Neural progenitor cell (in vitro differentiated cells): ENCODE data around the gene GABRG3. TPM values are rescaled to one million over a fixed set of nuclear protein-coding genes. Genes with fewer than 3 reads are reported as not detected.

Experiments
- DNase-seq: peaks from one replicate; pipeline ENCODE4 v3.0.0-alpha.2; 2016; ENCODE audit warnings: low spot score
- H2AFZ ChIP-seq: fragments of 200-600 bp; sonication (generic); replicated peaks from 2 replicates; pipeline ENCODE4 v1.6.1; 2016; ENCODE audit warnings: antibody characterized with exemption
- H3F3A ChIP-seq: fragments of 200-600 bp; sonication (generic); 2 replicates; pipeline ENCODE4 v1.6.1; 2016; ENCODE audit warnings: antibody characterized with exemption, low read depth
- H3K27ac ChIP-seq: fragments of 200-600 bp; sonication (generic); 2 replicates; pipeline ENCODE4 v1.5.1; 2016; ENCODE audit warnings: mild to moderate bottlenecking
- H3K27me3 ChIP-seq: fragments of 200-600 bp; sonication (generic); 2 replicates; pipeline ENCODE4 v1.6.1; 2016; ENCODE audit warnings: mild to moderate bottlenecking, moderate library complexity
- H3K36me3 ChIP-seq: fragments of 200-600 bp; sonication (generic); 2 replicates; pipeline ENCODE4 v1.5.1; 2016
- H3K4me1 ChIP-seq: fragments of 200-600 bp; sonication (generic); 2 replicates; pipeline ENCODE4 v1.6.1; 2016; ENCODE audit warnings: mixed run types
- H3K4me2 ChIP-seq: fragments of 200-600 bp; sonication (generic); 2 replicates; pipeline ENCODE4 v1.6.1; 2016
- H3K4me3 ChIP-seq: fragments of 200-600 bp; sonication (generic); 2 replicates; pipeline ENCODE4 v1.5.1; 2016
- H3K79me2 ChIP-seq: fragments of 200-600 bp; sonication (generic); 2 replicates; pipeline ENCODE4 v1.6.1; 2016; ENCODE audit warnings: low read depth
- H3K9ac ChIP-seq: fragments of 200-600 bp; sonication (generic); 2 replicates; pipeline ENCODE4 v1.6.1; 2016
- H3K9me3 ChIP-seq: fragments of 200-600 bp; sonication (generic); 2 replicates; pipeline ENCODE4 v1.5.1; 2016; ENCODE audit warnings: low read depth
- H4K20me1 ChIP-seq: fragments of 200-600 bp; sonication (generic); 2 replicates; pipeline ENCODE4 v1.6.1; 2016; ENCODE audit warnings: low read depth
- H3K27ac Mint-ChIP-seq: 3 replicates; pipeline ENCODE4 v1.8.0; 2021; ENCODE audit warnings: mixed read lengths
- H3K27me3 Mint-ChIP-seq: 2 replicates; pipeline ENCODE4 v1.8.0; 2022; ENCODE audit warnings: low read depth, mild to moderate bottlenecking, inconsistent platforms, moderate library complexity, mixed read lengths; ENCODE audit not compliant: insufficient read depth
- H3K36me3 Mint-ChIP-seq: 3 replicates; pipeline ENCODE4 v1.8.0; 2021; ENCODE audit warnings: mixed read lengths
- H3K4me1 Mint-ChIP-seq: 3 replicates; pipeline ENCODE4 v1.8.0; 2021; ENCODE audit warnings: mixed read lengths
- H3K4me3 Mint-ChIP-seq: 3 replicates; pipeline ENCODE4 v1.8.0; 2021; ENCODE audit warnings: mild to moderate bottlenecking, moderate library complexity, mixed read lengths
- H3K9me3 Mint-ChIP-seq: 3 replicates; pipeline ENCODE4 v1.8.0; 2020; ENCODE audit warnings: mixed read lengths
- EZH2 ChIP-seq: fragments of 200-600 bp; sonication (generic); IDR thresholded peaks from 2 replicates; pipeline ENCODE4 v1.6.1; 2017; ENCODE audit warnings: antibody characterized with exemption, mild to moderate bottlenecking, moderate library complexity
- EZH2phosphoT487 ChIP-seq: fragments of 200-600 bp; sonication (generic); IDR thresholded peaks from 2 replicates; pipeline ENCODE4 v1.6.1; 2017; ENCODE audit warnings: antibody characterized with exemption
- total RNA-seq: library from RNA; depleted of rRNA; stranded (reverse); fragments of >200 nt; gene quantifications from 2 replicates; pipeline ENCODE4 v1.2.3, GENCODE V29; 2015; ENCODE audit warnings: low replicate concordance
- TF ChIP-seq, protein P1 (sequence below): fragments of 200-600 bp; sonication (generic); IDR thresholded peaks from 2 replicates; pipeline ENCODE4 v1.5.1; 2017; ENCODE audit warnings: antibody characterized with exemption, mild to moderate bottlenecking

The GABRG3 gene
- total RNA-seq, 1 donor from 2014 or later, result 3.4 TPM

DNA sequence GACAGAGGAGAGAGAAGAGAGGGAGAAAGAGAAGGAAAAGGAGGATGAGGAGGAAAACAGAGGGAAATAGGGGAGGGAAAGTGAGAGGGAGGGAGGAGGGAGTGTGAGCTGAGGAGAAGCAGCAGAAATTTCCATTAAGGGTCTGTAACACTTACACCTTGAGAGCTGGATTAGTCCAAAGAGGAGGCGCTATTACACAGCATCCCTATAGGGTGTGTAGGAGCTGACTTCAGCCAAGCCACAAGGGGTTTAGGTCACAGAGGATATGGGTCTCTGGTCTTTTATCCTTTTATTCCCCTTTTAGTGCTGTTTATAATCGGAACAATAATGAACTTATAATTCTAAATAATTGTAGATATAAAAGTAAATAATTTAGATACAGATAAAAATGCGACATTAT lies 230.4 kb downstream of the GABRG3 start:
- no peaks in the 10 kb centered on the region for H4K20me1 ChIP-seq
- no peaks in the 10 kb centered on the region for H3K36me3 Mint-ChIP-seq
- H3K27ac Mint-ChIP-seq, result no peak overlapping the region
- H3K4me1 ChIP-seq, result no peaks in the 10 kb centered on the region
- H3K36me3 ChIP-seq, result no peaks in the 10 kb centered on the region
- no peaks in the 10 kb centered on the region for H3F3A ChIP-seq
- no peak overlapping the region for H3K9ac ChIP-seq
- no peak for TF ChIP-seq EZH2phosphoT487
- TF ChIP-seq, protein P1, sequence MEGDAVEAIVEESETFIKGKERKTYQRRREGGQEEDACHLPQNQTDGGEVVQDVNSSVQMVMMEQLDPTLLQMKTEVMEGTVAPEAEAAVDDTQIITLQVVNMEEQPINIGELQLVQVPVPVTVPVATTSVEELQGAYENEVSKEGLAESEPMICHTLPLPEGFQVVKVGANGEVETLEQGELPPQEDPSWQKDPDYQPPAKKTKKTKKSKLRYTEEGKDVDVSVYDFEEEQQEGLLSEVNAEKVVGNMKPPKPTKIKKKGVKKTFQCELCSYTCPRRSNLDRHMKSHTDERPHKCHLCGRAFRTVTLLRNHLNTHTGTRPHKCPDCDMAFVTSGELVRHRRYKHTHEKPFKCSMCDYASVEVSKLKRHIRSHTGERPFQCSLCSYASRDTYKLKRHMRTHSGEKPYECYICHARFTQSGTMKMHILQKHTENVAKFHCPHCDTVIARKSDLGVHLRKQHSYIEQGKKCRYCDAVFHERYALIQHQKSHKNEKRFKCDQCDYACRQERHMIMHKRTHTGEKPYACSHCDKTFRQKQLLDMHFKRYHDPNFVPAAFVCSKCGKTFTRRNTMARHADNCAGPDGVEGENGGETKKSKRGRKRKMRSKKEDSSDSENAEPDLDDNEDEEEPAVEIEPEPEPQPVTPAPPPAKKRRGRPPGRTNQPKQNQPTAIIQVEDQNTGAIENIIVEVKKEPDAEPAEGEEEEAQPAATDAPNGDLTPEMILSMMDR, result no peak
- TF ChIP-seq EZH2, result no peak
- no peaks in the 10 kb centered on the region for H3K9me3 ChIP-seq
- no peak overlapping the region for H3K27ac ChIP-seq
- peaks cover 8% of the 10 kb centered on the region for H3K4me1 Mint-ChIP-seq
- no peaks in the 10 kb centered on the region for H3K27me3 ChIP-seq
- no peak overlapping the region for H3K4me3 Mint-ChIP-seq
- H3K79me2 ChIP-seq, result no peaks in the 10 kb centered on the region
- no peak overlapping the region for H3K4me2 ChIP-seq
- no peaks in the 10 kb centered on the region for H3K27me3 Mint-ChIP-seq
- no peak overlapping the region for H2AFZ ChIP-seq
- H3K4me3 ChIP-seq, result no peak overlapping the region
- peak; percentile 12 for DNase-seq
- peaks cover 2% of the 10 kb centered on the region for H3K9me3 Mint-ChIP-seq

DNA sequence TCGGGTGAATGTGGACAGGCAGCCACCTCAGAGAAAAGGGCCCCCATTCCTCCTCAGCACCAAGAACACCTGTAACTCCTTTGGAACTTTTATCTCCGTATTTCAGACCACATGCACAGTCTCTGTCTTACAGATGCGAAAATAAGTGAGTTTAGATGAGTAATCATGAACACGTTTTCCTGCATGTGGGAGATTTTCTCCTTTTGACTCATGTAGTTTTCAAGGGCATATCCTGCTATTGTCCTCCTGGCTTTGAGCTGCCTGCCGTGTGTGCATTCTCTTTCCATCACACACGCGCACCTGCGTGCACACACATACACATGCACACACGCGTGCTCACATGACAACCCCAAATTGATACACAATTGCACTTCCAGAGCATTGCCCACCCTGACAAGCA lies 239.2 kb downstream of the GABRG3 start:
- no peaks in the 10 kb centered on the region for H3K79me2 ChIP-seq
- H3K4me1 ChIP-seq, result no peaks in the 10 kb centered on the region
- no peak overlapping the region for H3K27ac ChIP-seq
- Mint-ChIP-seq H3K4me1 (peaks cover 4% of the 10 kb centered on the region), H3K36me3 (no peaks in the 10 kb centered on the region), H3K4me3 (no peak overlapping the region), H3K9me3 (peaks cover 3% of the 10 kb centered on the region), H3K27me3 (peaks cover 5% of the 10 kb centered on the region), H3K27ac (peak overlapping the region; percentile 90)
- no peaks in the 10 kb centered on the region for H3K36me3 ChIP-seq
- H3F3A ChIP-seq, result no peaks in the 10 kb centered on the region
- no peak overlapping the region for H3K4me2 ChIP-seq
- H2AFZ ChIP-seq, result no peak overlapping the region
- H3K27me3 ChIP-seq, result no peaks in the 10 kb centered on the region
- H3K9ac ChIP-seq, result no peak overlapping the region
- no peak overlapping the region for H3K4me3 ChIP-seq
- no peaks in the 10 kb centered on the region for H3K9me3 ChIP-seq
- TF ChIP-seq, protein P1, result no peak
- TF ChIP-seq EZH2phosphoT487 (no peak), EZH2 (no peak)
- DNase-seq, result no peak
- H4K20me1 ChIP-seq, result no peaks in the 10 kb centered on the region

DNA sequence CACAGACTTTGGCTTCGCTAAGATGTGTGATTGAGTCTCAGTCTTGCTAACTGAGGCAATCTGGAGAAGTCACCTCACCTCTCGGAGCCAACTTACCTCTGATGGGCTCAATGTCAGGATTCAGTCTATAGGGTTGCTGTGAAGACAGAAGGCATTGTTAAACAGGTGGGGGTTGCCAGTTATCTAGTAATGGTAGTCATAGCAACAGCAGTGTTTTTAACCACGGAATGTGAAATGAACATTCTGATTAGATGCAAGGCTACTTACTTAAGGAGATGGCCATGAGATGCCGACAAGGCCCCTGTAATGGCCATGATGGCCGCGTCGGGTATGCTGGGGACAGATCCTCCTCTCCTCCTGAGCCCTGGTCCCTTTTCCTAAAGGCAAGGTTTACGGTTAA lies 243.1 kb downstream of the GABRG3 start:
- H3K79me2 ChIP-seq, result no peaks in the 10 kb centered on the region
- no peaks in the 10 kb centered on the region for H4K20me1 ChIP-seq
- Mint-ChIP-seq H3K9me3 (peaks cover 3% of the 10 kb centered on the region), H3K4me3 (no peak overlapping the region), H3K27ac (no peak overlapping the region), H3K4me1 (peaks cover 6% of the 10 kb centered on the region), H3K36me3 (no peaks in the 10 kb centered on the region), H3K27me3 (peaks cover 7% of the 10 kb centered on the region)
- TF ChIP-seq EZH2phosphoT487 (no peak), EZH2 (no peak)
- TF ChIP-seq, protein P1, result no peak
- no peaks in the 10 kb centered on the region for H3K27me3 ChIP-seq
- H3K9ac ChIP-seq, result no peak overlapping the region
- no peaks in the 10 kb centered on the region for H3K4me1 ChIP-seq
- H2AFZ ChIP-seq, result no peak overlapping the region
- H3K4me2 ChIP-seq, result no peak overlapping the region
- H3K36me3 ChIP-seq, result no peaks in the 10 kb centered on the region
- H3K4me3 ChIP-seq, result no peak overlapping the region
- no peak overlapping the region for H3K27ac ChIP-seq
- DNase-seq, result no peak
- no peaks in the 10 kb centered on the region for H3F3A ChIP-seq
- no peaks in the 10 kb centered on the region for H3K9me3 ChIP-seq
